Measurements from ENCODE around the gene PHF5A.

Gene PHF5A

DNA sequence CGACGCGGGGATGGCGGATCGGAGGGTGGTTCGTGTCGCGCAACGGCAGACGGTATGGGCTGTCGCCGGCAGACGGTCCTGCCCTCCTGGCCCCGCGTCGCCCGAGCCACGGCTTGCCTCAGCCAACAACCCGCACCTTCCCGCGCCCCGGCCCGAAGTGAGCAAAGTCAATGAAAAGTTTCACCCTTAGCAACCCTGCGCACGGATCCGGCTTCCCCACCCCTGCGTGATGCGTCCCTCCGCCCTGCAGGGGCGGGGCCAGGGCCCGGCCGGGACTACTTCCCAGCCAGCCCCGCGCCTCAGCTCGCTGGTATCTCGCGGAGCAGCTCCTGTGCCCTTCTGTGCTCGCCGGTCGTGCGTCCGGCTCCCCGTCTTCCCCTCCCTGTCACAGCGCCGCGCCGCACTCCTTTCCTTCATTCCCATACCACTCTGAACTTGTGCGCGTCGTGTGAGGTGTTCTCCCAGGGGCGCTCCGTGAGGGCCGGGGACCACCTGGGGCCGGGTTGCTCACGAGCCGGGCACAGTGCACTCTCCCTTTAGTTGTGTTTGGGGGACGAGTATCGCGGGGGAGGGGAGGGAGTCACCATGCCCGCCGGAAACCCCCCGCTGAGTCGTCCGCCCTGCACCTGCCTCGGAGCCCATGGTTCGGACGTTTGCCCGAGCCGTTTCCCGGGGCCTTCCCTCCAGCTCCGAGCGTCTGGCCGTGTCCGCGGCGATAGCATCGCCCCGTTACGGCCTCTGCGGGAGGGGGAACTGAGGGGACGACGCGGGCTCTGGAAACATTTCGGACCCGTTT lies 21.7 kb downstream of the PHF5A start, which contains the start of gene TOB2:
Gene TOB2 (minus strand): TSS at position 163 of the 796 bp plus-strand sequence. CDS start 9,456 bp downstream, outside the sequence.
- H3K4me2 ChIP-seq (ENCODE audit: low read depth, low read length), result peak within 1 kb of the TSS; percentile 80
- DNase-seq, result peak; percentile 95
- peak within 1 kb of the TSS; percentile 71 for H3K4me3 ChIP-seq (ENCODE audit: low read length)
- H3K9me2 ChIP-seq (replicated peaks; ENCODE audit: insufficient read depth, low read length), result no peaks in the 10 kb centered on the region
- peaks cover 3% of the 10 kb centered on the region; the same call in 1 of the 2 replicates for H3K4me1 ChIP-seq (ENCODE audit: low read length)
- H3K27me3 ChIP-seq (replicated peaks; ENCODE audit: insufficient read depth, low read length), result no peaks in the 10 kb centered on the region
- peak within 1 kb of the TSS; percentile 64 for H2AFZ ChIP-seq (ENCODE audit: low read length)
- peaks cover 48% of the 10 kb centered on the region for H3K79me2 ChIP-seq (ENCODE audit: low read length)
- H3K9ac ChIP-seq (ENCODE audit: low read length), result peak within 1 kb of the TSS; percentile 99
- H3F3A ChIP-seq (ENCODE audit: insufficient read depth, low read length), result peaks cover 40% of the 10 kb centered on the region
- peak within 1 kb of the TSS; percentile 97 for H3K27ac ChIP-seq (ENCODE audit: low read length)
- no peaks in the 10 kb centered on the region for H4K20me1 ChIP-seq (ENCODE audit: insufficient read depth, low read length)
- H3K36me3 ChIP-seq (replicated peaks; ENCODE audit: insufficient read depth, low read length), result no peaks in the 10 kb centered on the region
- no peak for TF ChIP-seq EZH2phosphoT487 (IDR thresholded peaks at IDR 0.05; ENCODE audit: low read length)
- no peak for TF ChIP-seq EZH2 (optimal IDR thresholded peaks at IDR 0.05; ENCODE audit: low read depth, low read length)
- TF ChIP-seq CTCF (IDR thresholded peaks at IDR 0.05; ENCODE audit: low read length), result no peak
- H3K9me3 ChIP-seq (replicated peaks; ENCODE audit: insufficient read depth, low read length), result no peaks in the 10 kb centered on the region

- no peaks in the 10 kb centered on the region for H3K9me3 ChIP-seq (replicated peaks; ENCODE audit: insufficient read depth, low read length)
- peaks cover 3% of the 10 kb centered on the region; the same call in 1 of the 2 replicates for H3K4me1 ChIP-seq (ENCODE audit: low read length)
- no peaks in the 10 kb centered on the region for H3K36me3 ChIP-seq (replicated peaks; ENCODE audit: insufficient read depth, low read length)
- TF ChIP-seq CTCF (IDR thresholded peaks at IDR 0.05; ENCODE audit: low read length) (no peak), EZH2 (optimal IDR thresholded peaks at IDR 0.05; ENCODE audit: low read depth, low read length) (no peak), EZH2phosphoT487 (IDR thresholded peaks at IDR 0.05; ENCODE audit: low read length) (no peak)
- H2AFZ ChIP-seq (ENCODE audit: low read length), result peak overlapping the region; percentile 33; the same call in 1 of the 2 replicates
- H3K9me2 ChIP-seq (replicated peaks; ENCODE audit: insufficient read depth, low read length), result no peaks in the 10 kb centered on the region
- H3K27ac ChIP-seq (ENCODE audit: low read length), result peak overlapping the region; percentile 97; the same call in 1 of the 2 replicates
- H4K20me1 ChIP-seq (ENCODE audit: insufficient read depth, low read length), result no peaks in the 10 kb centered on the region
- H3K27me3 ChIP-seq (replicated peaks; ENCODE audit: insufficient read depth, low read length), result no peaks in the 10 kb centered on the region
- peak overlapping the region; percentile 80 for H3K4me2 ChIP-seq (ENCODE audit: low read depth, low read length)
- H3K79me2 ChIP-seq (ENCODE audit: low read length), result peaks cover 55% of the 10 kb centered on the region
- H3K4me3 ChIP-seq (ENCODE audit: low read length), result peak overlapping the region; percentile 71
- peaks cover 40% of the 10 kb centered on the region for H3F3A ChIP-seq (ENCODE audit: insufficient read depth, low read length)
- H3K9ac ChIP-seq (ENCODE audit: low read length), result peak overlapping the region; percentile 99
- peak; percentile 19 for DNase-seq
These were observed 22.4 kb downstream of the PHF5A start for GRCh38 chr22:41446057-41446501.

DNA sequence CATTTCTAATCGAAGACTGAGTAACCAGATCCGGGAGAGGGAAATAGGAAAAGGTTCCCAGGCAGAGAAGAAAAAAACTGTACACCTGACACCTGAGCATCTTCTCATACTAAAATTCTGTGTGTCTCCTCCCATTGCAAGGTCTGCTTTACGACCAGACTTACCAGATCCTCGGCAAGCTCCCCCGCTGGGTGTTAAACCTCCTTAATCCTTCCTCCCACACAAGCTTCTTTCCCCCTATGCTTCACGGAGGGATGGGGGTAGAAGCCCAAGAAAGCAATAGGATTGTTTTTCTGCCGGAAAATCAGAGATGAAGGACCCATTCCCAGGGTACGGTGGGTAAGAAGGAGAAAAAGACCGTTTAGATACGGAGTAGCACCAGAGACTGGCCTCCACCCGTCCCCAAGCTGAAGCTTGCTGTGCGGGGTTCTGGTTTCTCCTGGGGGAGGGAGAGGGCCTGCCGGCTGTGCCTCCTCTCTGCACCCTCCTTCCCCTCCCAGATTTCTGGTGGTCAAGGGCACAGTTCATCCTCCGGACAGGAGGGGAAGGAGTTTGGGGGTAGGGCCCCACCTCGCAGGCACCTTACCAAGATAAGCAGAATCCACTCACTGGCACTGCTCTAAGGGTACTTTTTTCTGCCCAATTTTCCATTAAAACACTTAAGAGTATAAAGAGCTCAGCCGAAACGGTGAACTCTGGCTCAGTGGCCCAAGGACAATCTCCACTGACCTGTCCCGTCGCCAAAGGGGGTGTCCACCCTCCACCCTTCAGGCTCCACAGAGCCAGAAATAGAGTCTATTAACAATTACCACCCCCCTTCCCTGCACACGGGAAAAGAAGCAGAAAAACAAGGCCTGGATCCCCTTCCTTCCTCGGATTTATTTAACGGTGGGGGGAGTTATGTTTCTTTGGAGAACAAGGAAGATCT lies 23.1 kb downstream of the PHF5A start:
- Histone ChIP-seq H3K4me3 (ENCODE audit: low read length) (peak overlapping the region; percentile 71), H3K9ac (ENCODE audit: low read length) (peak overlapping the region; percentile 99), H3K4me1 (ENCODE audit: low read length) (peaks cover 3% of the 10 kb centered on the region; the same call in 1 of the 2 replicates), H3F3A (ENCODE audit: insufficient read depth, low read length) (peaks cover 40% of the 10 kb centered on the region), H3K79me2 (ENCODE audit: low read length) (peaks cover 61% of the 10 kb centered on the region), H3K4me2 (ENCODE audit: low read depth, low read length) (peak overlapping the region; percentile 80), H3K27me3 (replicated peaks; ENCODE audit: insufficient read depth, low read length) (no peaks in the 10 kb centered on the region), H4K20me1 (ENCODE audit: insufficient read depth, low read length) (no peaks in the 10 kb centered on the region), H3K9me3 (replicated peaks; ENCODE audit: insufficient read depth, low read length) (no peaks in the 10 kb centered on the region), H3K27ac (ENCODE audit: low read length) (peak overlapping the region; percentile 97; the same call in 1 of the 2 replicates), H2AFZ (ENCODE audit: low read length) (peak overlapping the region; percentile 33; the same call in 1 of the 2 replicates), H3K9me2 (replicated peaks; ENCODE audit: insufficient read depth, low read length) (no peaks in the 10 kb centered on the region), H3K36me3 (replicated peaks; ENCODE audit: insufficient read depth, low read length) (no peaks in the 10 kb centered on the region)
- peak; percentile 47 for DNase-seq
- TF ChIP-seq CTCF (IDR thresholded peaks at IDR 0.05; ENCODE audit: low read length), result no peak
- TF ChIP-seq EZH2 (optimal IDR thresholded peaks at IDR 0.05; ENCODE audit: low read depth, low read length), result no peak
- TF ChIP-seq EZH2phosphoT487 (IDR thresholded peaks at IDR 0.05; ENCODE audit: low read length), result no peak

All from MM.1S (cell line).